Nephron progenitor cell (in vitro differentiated cells): ENCODE results near the gene FAM221B.

ENCODE experiments used
- DNase-seq: peaks from one replicate; pipeline ENCODE4 v3.0.0; 2021
- H3K27ac Mint-ChIP-seq: 2 replicates; pipeline ENCODE4 v1.8.0; 2021; ENCODE audit warnings: mild to moderate bottlenecking, moderate library complexity, mixed read lengths
- H3K27me3 Mint-ChIP-seq: 2 replicates; pipeline ENCODE4 v1.8.0; 2021; ENCODE audit warnings: mild to moderate bottlenecking, low read depth, mixed read lengths; ENCODE audit not compliant: poor library complexity
- H3K36me3 Mint-ChIP-seq: 2 replicates; pipeline ENCODE4 v1.8.0; 2021; ENCODE audit warnings: low read depth, mixed read lengths
- H3K4me1 Mint-ChIP-seq: 2 replicates; pipeline ENCODE4 v1.8.0; 2021; ENCODE audit warnings: mixed read lengths
- H3K4me3 Mint-ChIP-seq: 2 replicates; pipeline ENCODE4 v1.8.0; 2021; ENCODE audit warnings: mild to moderate bottlenecking, moderate library complexity, mixed read lengths
- H3K9me3 Mint-ChIP-seq: 2 replicates; pipeline ENCODE4 v1.8.0; 2021; ENCODE audit warnings: mild to moderate bottlenecking, moderate library complexity, mixed read lengths
- TF ChIP-seq, protein P1 (sequence below): fragments of 200-600 bp; sonication (generic); IDR thresholded peaks from 2 replicates; pipeline ENCODE4 v1.5.0; 2021; ENCODE audit warnings: antibody characterized with exemption

FAM221B gene

DNA sequence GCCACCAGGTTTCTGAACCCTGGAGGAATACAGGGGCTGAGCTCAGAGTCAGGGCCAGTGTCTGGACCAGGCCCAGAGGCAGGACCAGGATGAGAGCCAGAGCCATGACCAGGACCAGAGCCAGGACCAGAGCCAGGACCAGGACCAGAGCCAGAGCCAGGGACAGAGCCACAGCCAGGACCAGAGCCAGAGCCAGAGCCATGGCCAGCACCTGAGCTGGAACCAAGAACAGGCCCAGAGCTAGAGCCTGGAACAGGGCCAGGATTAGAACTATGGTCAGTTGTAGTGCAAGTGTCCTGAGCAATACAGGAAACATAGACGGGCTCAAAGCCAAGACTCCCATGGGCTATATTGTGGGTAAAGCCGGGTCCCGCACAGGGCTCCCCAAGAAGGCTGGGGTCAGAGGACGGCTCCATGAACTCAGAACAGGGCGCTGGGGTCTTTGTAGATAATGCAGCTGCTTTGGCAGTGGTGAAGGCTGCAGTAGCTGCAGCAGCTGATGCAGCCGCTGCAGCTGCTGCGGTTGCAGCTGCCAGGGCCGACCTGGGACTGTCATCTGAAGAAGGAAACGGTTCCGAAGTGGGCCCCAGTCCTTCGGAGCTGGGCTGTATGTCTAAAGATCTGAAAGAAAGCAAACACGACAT lies 17.0 kb downstream of the FAM221B start:
- DNase-seq: no peak
- Mint-ChIP-seq H3K36me3 (peaks cover 17% of the 10 kb centered on the region), H3K9me3 (peaks cover 3% of the 10 kb centered on the region), H3K4me1 (peaks cover 36% of the 10 kb centered on the region), H3K4me3 (peak overlapping the region; percentile 83), H3K27me3 (peaks cover 3% of the 10 kb centered on the region), H3K27ac (no peak overlapping the region)
- TF ChIP-seq, protein P1, sequence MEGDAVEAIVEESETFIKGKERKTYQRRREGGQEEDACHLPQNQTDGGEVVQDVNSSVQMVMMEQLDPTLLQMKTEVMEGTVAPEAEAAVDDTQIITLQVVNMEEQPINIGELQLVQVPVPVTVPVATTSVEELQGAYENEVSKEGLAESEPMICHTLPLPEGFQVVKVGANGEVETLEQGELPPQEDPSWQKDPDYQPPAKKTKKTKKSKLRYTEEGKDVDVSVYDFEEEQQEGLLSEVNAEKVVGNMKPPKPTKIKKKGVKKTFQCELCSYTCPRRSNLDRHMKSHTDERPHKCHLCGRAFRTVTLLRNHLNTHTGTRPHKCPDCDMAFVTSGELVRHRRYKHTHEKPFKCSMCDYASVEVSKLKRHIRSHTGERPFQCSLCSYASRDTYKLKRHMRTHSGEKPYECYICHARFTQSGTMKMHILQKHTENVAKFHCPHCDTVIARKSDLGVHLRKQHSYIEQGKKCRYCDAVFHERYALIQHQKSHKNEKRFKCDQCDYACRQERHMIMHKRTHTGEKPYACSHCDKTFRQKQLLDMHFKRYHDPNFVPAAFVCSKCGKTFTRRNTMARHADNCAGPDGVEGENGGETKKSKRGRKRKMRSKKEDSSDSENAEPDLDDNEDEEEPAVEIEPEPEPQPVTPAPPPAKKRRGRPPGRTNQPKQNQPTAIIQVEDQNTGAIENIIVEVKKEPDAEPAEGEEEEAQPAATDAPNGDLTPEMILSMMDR: no peak

- Mint-ChIP-seq H3K27ac (no peak overlapping the region), H3K36me3 (peaks cover 28% of the 10 kb centered on the region), H3K27me3 (no peaks in the 10 kb centered on the region), H3K4me1 (peaks cover 28% of the 10 kb centered on the region), H3K9me3 (no peaks in the 10 kb centered on the region), H3K4me3 (no peak overlapping the region)
- TF ChIP-seq, protein P1: no peak
- DNase-seq: no peak
Measured at GRCh38 chr9:35810122-35810521, 18.4 kb downstream of the FAM221B start.

GRCh38 chr9:35808433-35808832 lies 20.1 kb downstream of the FAM221B start:
- H3K27me3 Mint-ChIP-seq: no peaks in the 10 kb centered on the region

GRCh38 chr9:35806101-35806500 lies 22.4 kb downstream of the FAM221B start:
- Mint-ChIP-seq H3K36me3 (peaks cover 50% of the 10 kb centered on the region), H3K27ac (no peak overlapping the region), H3K4me1 (peaks cover 8% of the 10 kb centered on the region), H3K9me3 (no peaks in the 10 kb centered on the region), H3K4me3 (no peak overlapping the region), H3K27me3 (no peaks in the 10 kb centered on the region)
- DNase-seq: no peak
- TF ChIP-seq, protein P1: no peak

More at GRCh38 chr9:35808433-35808832, 20.1 kb downstream of the FAM221B start:
- Mint-ChIP-seq H3K27ac (no peak overlapping the region), H3K9me3 (no peaks in the 10 kb centered on the region), H3K4me1 (peaks cover 18% of the 10 kb centered on the region), H3K36me3 (peaks cover 32% of the 10 kb centered on the region), H3K4me3 (no peak overlapping the region)
- TF ChIP-seq, protein P1: no peak
- no peak for DNase-seq

GRCh38 chr9:35801328-35802128 lies 27.0 kb downstream of the FAM221B start:
- TF ChIP-seq, protein P1: no peak
- Mint-ChIP-seq H3K36me3 (peaks cover 46% of the 10 kb centered on the region), H3K4me3 (no peak overlapping the region), H3K27me3 (no peaks in the 10 kb centered on the region), H3K9me3 (no peaks in the 10 kb centered on the region), H3K4me1 (peaks cover 25% of the 10 kb centered on the region), H3K27ac (peak overlapping the region; percentile 5)
- DNase-seq: no peak
